ENCODE results near the gene DTD1.
A peak's percentile ranks its signal among the peaks of the same experiment; 100 is the strongest.

Gene DTD1

GRCh38 chr20:18615020-18615650 is 27.3 kb downstream of the DTD1 start:
- DNase-seq, result no peak

GRCh38 chr20:18621004-18621403 is 33.1 kb downstream of the DTD1 start:
- no peak for DNase-seq

DNA sequence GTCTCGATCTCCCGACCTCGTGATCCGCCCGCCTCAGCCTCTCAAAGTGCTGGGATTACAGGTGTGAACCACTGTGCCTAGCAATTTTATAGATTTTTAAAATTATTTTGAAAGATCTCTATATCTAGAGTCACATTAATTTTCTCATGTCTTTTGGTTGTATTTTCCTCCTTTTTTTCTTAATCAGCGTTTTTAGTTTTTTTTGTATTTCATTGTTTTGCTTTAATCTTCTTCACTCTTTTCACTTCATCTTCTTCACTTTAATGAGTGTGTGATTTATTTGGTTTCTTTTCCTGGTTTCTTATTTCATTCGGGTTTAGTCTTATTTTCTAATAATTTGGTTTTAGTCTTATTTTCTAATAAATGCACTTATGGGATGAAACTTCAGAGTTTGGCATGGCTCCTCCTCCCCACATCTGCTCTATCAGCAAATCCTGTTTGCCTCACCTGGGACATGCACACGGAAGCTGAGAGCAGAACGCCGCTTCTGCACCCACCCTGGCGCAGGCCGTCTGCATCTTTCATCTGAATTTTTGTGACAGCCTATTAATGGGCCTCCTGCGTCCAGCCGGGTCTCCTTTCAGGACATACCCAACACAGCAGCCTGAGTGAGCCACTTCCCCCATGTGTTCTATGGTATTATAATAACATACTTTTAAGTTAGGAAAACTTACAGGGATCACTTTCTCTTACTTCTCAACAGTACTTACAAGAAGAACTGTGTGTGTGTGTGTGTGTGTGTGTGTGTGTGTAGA is 35.5 kb downstream of the DTD1 start:
- no peak for DNase-seq

GRCh38 chr20:18624948-18625347 is 37.1 kb downstream of the DTD1 start:
- no peak for DNase-seq

- no peak for DNase-seq
These were observed 38.2 kb downstream of the DTD1 start for GRCh38 chr20:18625907-18626655.

- DNase-seq, result no peak
These were observed 40.6 kb downstream of the DTD1 start for GRCh38 chr20:18628330-18628920.

GRCh38 chr20:18632196-18632789 is 44.4 kb downstream of the DTD1 start:
- DNase-seq, result peak; percentile 0

DNA sequence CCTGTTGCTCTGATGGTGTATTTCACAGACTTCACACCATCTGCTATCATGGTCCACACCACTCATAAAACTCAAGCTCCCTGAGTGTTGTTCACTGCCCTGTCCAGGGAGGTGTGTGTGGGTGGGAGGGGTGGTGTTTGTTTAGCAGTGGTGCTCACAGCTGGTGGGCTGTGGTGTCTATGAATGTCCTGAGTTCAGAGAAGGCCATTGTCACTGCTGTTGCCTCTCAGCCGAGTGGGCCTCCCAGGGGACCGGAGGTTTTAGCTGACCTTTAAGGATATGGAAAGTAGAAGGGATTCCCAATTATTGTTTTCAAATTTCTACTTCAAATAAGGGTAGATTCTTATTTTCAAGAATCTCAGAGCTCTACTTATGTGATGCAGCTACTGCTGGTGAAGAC is 45.6 kb downstream of the DTD1 start:
- DNase-seq, result no peak

DNA sequence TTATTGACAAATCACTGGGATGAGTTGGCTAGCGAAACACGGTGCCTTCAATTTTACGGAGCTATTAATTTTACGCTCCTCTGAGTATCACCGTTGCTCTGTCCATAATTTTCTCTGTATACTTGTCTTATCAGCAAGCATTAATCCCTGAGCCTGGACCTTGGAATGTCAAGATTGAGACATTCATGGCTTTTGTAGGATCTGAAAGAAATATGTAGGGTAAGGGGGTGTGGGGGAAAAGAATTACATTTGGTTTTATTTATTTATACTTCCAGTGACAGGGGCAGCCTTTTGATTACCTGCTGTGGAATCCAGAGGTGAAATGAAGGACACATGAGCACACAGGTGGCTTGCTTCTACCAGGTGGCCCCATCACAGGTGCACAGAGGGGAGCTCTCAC is 46.6 kb downstream of the DTD1 start:
- no peak for DNase-seq

GRCh38 chr20:18635380-18635779 is 47.5 kb downstream of the DTD1 start:
- no peak for DNase-seq

GRCh38 chr20:18637224-18637623 is 49.4 kb downstream of the DTD1 start:
- no peak for DNase-seq

DNA sequence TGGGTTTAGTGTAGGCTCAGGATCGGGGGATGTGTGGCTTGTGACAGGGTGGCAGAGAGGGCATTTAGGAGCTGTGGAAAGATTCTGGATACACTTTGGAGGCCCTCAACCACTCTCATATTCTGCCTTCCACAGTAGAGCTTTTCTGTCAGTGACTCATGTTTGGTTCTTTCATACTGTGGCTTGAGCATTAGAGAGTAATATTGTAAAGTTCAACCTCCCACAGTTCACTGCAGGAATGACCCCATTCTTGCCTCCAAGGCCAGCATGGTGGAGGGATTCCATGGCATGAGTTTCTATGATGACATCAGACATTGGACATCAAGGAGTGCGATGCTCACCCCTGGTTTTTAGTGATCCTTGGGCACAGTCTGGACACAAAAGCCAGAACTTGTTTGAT is 50.9 kb downstream of the DTD1 start:
- no peak for DNase-seq

DNA sequence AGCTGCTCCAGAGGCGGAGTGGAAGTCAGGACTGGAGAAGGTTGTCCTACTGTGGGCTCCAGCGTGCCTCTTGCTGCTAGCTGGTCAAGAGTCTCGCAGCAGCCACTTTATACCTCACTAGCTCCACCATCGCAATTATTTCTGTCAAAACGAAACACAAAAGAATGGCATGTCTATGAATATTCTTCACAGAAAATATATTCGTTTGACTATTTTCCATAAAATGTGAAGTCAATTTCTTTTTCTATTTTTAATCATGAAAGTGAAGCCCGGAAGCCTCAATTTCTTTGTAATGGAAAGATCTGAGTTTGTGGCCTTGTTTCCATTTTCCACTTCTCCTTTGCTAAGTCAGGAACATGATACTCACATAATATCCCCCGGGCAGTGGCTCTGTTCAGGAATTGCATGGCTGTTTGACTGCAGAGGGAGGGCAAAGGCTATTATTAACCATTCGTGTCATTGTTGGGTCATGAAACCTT is 51.7 kb downstream of the DTD1 start:
- no peak for DNase-seq

GRCh38 chr20:18645196-18645745 is 57.4 kb downstream of the DTD1 start:
- no peak for DNase-seq

- no peak for DNase-seq
These were observed 58.0 kb downstream of the DTD1 start for GRCh38 chr20:18645851-18646250.

- no peak for DNase-seq
These were observed 59.9 kb downstream of the DTD1 start for GRCh38 chr20:18647777-18648176.

GRCh38 chr20:18650224-18650623 is 62.4 kb downstream of the DTD1 start:
- no peak for DNase-seq

- no peak for DNase-seq
These were observed 66.0 kb downstream of the DTD1 start for GRCh38 chr20:18653736-18654447.

- DNase-seq, result no peak
These were observed 66.6 kb downstream of the DTD1 start for GRCh38 chr20:18654448-18654773.

DNA sequence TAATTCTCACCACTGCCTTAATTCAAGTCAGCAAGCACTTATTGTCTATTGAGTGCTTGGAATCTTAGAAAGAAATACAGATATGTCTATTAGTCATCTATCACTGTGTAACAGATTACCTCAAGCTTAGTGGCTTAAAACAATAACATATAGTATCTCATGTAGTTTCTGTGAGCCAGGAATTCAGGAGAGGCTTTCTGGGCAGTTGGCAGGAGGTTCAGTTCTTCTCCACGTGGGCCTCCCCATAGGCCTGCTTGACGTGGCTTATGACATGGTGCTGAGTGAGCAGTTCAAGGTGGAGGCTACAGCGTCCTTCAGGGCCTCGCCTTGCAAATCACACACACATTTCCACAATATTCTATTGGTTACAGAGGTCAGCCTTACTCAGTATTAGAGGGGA is 69.7 kb downstream of the DTD1 start:
- DNase-seq, result no peak

- DNase-seq, result no peak
These were observed 74.6 kb downstream of the DTD1 start for GRCh38 chr20:18662279-18663040.
